Measurements from ENCODE around the gene RASGRP3. TPM values are rescaled to one million over a fixed set of nuclear protein-coding genes. Genes with fewer than 3 reads are reported as not detected.

Gene RASGRP3
- total and polyA plus RNA-seq, 9 of the 15 experiments (the other 6 are each of a cell fraction or from before 2014, with no cell fraction given), result 0.18 to 1.7 (median 1.2) TPM

DNA sequence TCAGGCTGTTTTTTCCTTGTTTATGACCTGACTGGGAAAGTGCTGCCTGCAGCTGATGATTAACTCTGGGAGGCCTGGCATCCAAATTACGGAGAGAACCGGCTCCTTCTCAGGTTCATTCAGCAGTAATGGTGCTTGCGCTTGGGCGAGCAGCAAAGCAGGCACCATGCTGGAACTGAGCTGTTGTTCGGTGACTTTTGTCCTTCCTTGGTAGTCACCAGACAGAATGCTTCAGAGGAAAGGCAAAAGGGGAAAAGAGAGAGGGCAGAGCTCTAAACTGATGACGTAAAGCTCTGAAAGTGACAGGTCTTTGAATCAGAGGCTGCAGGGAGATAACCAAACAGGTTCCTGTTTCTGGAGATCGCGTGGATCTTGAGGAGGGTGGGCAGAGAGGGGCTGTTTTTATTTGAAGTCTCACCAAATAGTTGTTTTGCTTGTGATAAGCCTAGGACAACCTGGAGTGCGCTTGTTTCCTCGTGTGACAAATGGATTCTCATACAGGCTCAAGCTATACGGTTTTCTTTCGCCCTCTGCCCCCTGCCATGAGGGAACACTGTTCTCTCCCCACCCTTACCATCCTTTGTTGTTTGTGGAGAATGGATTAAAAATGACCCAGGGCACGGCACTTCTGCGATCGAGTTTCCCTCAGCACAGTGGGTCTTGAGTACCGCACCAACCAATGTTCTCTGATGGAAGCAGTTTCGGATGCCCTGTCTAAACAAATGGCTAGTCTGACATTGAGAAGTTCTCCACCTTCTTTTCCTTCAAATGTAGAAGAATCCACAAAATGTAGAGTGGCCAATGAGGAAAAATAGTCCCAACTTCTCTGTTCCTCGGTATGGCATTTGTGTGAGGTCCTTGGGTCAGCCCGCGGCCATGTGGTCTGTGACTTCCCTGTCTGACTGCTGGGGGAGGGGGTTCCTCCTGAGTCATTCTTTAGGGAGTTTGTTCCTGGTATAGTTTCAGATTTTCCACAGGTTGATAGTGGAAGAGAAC lies 1.3 kb downstream of the RASGRP3 start (continued):
- TF ChIP-seq, protein P1, sequence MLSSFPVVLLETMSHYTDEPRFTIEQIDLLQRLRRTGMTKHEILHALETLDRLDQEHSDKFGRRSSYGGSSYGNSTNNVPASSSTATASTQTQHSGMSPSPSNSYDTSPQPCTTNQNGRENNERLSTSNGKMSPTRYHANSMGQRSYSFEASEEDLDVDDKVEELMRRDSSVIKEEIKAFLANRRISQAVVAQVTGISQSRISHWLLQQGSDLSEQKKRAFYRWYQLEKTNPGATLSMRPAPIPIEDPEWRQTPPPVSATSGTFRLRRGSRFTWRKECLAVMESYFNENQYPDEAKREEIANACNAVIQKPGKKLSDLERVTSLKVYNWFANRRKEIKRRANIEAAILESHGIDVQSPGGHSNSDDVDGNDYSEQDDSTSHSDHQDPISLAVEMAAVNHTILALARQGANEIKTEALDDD (IDR thresholded peaks at IDR 0.05), result no peak
- TF ChIP-seq, protein P2, sequence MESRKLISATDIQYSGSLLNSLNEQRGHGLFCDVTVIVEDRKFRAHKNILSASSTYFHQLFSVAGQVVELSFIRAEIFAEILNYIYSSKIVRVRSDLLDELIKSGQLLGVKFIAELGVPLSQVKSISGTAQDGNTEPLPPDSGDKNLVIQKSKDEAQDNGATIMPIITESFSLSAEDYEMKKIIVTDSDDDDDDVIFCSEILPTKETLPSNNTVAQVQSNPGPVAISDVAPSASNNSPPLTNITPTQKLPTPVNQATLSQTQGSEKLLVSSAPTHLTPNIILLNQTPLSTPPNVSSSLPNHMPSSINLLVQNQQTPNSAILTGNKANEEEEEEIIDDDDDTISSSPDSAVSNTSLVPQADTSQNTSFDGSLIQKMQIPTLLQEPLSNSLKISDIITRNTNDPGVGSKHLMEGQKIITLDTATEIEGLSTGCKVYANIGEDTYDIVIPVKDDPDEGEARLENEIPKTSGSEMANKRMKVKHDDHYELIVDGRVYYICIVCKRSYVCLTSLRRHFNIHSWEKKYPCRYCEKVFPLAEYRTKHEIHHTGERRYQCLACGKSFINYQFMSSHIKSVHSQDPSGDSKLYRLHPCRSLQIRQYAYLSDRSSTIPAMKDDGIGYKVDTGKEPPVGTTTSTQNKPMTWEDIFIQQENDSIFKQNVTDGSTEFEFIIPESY (CRISPR knock-in tag; IDR thresholded peaks at IDR 0.05), result 0 out of 2 replicates have a peak, but pooled peaks have one; percentile 14
- TF ChIP-seq GABPA (tag; conservative IDR thresholded peaks at IDR 0.05; ENCODE audit: low read depth) (peak; percentile 25), SMARCA5 (IDR thresholded peaks at IDR 0.05) (peak; percentile 53; the same call in 1 of the 2 replicates), ZNF584 (CRISPR knock-in tag; IDR thresholded peaks at IDR 0.05; ENCODE audit: low read depth) (peak; percentile 69), HDAC3 (IDR thresholded peaks at IDR 0.05; ENCODE audit: borderline replicate concordance, partially characterized antibody) (no peak), BCL6 (CRISPR knock-in tag; IDR thresholded peaks at IDR 0.05) (no peak), ZNF143 (CRISPR knock-in tag; IDR thresholded peaks at IDR 0.05) (no peak), ZNF12 (CRISPR knock-in tag; IDR thresholded peaks at IDR 0.05) (0 out of 2 replicates have a peak, but pooled peaks have one; percentile 76)
- TF ChIP-seq, protein P3, sequence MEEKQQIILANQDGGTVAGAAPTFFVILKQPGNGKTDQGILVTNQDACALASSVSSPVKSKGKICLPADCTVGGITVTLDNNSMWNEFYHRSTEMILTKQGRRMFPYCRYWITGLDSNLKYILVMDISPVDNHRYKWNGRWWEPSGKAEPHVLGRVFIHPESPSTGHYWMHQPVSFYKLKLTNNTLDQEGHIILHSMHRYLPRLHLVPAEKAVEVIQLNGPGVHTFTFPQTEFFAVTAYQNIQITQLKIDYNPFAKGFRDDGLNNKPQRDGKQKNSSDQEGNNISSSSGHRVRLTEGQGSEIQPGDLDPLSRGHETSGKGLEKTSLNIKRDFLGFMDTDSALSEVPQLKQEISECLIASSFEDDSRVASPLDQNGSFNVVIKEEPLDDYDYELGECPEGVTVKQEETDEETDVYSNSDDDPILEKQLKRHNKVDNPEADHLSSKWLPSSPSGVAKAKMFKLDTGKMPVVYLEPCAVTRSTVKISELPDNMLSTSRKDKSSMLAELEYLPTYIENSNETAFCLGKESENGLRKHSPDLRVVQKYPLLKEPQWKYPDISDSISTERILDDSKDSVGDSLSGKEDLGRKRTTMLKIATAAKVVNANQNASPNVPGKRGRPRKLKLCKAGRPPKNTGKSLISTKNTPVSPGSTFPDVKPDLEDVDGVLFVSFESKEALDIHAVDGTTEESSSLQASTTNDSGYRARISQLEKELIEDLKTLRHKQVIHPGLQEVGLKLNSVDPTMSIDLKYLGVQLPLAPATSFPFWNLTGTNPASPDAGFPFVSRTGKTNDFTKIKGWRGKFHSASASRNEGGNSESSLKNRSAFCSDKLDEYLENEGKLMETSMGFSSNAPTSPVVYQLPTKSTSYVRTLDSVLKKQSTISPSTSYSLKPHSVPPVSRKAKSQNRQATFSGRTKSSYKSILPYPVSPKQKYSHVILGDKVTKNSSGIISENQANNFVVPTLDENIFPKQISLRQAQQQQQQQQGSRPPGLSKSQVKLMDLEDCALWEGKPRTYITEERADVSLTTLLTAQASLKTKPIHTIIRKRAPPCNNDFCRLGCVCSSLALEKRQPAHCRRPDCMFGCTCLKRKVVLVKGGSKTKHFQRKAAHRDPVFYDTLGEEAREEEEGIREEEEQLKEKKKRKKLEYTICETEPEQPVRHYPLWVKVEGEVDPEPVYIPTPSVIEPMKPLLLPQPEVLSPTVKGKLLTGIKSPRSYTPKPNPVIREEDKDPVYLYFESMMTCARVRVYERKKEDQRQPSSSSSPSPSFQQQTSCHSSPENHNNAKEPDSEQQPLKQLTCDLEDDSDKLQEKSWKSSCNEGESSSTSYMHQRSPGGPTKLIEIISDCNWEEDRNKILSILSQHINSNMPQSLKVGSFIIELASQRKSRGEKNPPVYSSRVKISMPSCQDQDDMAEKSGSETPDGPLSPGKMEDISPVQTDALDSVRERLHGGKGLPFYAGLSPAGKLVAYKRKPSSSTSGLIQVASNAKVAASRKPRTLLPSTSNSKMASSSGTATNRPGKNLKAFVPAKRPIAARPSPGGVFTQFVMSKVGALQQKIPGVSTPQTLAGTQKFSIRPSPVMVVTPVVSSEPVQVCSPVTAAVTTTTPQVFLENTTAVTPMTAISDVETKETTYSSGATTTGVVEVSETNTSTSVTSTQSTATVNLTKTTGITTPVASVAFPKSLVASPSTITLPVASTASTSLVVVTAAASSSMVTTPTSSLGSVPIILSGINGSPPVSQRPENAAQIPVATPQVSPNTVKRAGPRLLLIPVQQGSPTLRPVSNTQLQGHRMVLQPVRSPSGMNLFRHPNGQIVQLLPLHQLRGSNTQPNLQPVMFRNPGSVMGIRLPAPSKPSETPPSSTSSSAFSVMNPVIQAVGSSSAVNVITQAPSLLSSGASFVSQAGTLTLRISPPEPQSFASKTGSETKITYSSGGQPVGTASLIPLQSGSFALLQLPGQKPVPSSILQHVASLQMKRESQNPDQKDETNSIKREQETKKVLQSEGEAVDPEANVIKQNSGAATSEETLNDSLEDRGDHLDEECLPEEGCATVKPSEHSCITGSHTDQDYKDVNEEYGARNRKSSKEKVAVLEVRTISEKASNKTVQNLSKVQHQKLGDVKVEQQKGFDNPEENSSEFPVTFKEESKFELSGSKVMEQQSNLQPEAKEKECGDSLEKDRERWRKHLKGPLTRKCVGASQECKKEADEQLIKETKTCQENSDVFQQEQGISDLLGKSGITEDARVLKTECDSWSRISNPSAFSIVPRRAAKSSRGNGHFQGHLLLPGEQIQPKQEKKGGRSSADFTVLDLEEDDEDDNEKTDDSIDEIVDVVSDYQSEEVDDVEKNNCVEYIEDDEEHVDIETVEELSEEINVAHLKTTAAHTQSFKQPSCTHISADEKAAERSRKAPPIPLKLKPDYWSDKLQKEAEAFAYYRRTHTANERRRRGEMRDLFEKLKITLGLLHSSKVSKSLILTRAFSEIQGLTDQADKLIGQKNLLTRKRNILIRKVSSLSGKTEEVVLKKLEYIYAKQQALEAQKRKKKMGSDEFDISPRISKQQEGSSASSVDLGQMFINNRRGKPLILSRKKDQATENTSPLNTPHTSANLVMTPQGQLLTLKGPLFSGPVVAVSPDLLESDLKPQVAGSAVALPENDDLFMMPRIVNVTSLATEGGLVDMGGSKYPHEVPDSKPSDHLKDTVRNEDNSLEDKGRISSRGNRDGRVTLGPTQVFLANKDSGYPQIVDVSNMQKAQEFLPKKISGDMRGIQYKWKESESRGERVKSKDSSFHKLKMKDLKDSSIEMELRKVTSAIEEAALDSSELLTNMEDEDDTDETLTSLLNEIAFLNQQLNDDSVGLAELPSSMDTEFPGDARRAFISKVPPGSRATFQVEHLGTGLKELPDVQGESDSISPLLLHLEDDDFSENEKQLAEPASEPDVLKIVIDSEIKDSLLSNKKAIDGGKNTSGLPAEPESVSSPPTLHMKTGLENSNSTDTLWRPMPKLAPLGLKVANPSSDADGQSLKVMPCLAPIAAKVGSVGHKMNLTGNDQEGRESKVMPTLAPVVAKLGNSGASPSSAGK (IDR thresholded peaks at IDR 0.05), result peak; percentile 75

All from K562 (cell line).